Measurements from ENCODE around the gene KDM4C.

KDM4C gene

DNA sequence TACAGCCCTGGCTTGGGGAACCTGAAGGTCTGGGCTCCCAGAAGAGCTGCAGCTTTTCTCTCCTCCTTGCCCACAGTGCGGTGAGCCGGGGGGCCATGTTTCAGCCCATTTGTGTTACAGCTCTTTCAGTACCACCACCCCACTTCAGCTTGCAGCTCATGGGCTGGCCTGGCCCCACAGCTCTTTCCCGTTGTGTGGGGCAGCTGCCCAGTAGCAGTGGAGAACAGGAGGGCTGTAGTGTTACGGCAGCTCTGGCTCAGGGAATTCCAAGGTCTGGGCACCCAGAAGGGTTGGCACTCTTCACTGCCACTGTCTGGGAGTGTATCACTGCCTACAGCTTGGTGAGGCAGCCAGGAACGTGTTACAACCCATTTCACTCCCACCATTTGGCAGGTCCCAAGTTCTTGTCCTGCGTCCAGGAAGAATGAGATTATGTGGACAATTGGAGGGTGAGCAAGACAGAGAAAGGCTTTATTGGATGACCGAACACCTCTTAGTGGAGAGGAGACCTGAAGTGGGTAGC lies 390.5 kb downstream of the KDM4C start:
- no peak for DNase-seq

DNA sequence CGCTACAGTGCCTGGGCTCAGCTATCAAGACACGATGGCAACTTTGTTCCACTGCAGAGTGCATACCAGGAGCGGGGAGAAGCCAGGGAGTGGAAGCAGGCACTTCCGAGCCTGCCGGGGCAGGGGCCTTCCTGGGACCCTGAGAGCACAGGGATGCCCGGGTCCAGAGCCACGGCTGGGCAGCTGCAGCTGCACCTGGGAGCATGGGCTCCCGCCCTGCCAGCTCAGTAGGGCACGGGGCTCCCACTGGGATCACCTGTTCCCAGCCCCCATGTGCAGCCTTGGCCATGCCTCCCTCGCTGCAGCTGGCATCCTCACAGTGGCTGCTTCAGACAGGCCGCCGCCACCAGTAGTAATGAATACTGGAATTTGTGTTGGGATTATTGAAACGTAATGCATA lies 391.5 kb downstream of the KDM4C start:
- no peak for DNase-seq

DNA sequence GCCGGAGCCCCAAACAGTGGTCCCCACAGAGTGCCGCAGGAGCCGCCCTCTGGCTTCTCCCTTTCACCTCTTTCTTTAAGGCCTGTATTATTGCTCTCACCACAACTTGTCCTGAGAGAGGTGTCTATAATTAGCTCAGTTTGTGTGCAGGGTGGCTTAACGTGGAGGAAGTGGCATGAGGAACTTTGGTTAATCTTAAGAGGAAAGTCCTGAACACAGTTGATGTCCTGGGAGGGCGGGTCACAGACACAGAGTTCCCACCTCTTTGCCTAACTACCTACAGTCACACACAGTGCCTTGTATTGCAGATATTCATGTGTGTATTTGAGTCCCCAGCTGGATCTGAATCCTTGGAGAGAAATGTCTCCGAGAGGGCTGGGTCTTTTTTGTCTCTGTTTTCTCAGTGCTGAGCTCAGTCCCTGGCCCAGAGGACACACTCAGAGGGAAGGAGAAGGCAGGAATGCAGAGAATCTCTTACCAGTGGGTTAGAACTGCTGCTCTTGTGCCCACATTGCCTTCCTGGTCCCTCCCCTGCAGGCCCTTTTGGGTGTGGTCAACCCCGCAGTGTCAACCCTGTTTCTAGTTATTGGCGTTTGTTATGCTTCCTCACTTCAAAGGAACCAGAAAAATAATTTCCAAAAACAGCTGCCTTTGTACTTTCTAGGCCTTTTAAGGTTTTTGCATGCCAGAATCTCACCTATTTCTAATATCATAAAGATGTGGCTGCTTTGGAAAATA lies 392.5 kb downstream of the KDM4C start:
- DNase-seq: no peak

DNA sequence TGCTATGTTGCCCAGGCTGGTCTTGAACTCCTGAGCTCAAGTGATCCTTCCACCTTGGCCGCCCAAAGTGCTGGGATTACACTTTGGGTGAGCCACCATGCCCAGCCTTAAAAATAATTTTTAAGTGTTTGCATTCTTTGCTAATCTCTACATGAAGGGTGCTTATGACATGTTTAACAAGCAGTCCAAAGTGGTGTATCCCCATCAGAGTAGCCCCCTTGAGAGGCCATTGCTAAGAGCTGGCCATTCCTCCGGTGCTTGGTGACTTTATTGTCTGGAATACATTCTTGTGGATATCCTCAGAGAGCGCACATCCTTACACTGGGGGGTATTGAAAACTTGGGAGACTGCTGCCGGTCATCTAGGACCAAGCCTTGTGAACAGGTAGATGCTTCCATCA lies 395.4 kb downstream of the KDM4C start:
- DNase-seq: no peak

DNA sequence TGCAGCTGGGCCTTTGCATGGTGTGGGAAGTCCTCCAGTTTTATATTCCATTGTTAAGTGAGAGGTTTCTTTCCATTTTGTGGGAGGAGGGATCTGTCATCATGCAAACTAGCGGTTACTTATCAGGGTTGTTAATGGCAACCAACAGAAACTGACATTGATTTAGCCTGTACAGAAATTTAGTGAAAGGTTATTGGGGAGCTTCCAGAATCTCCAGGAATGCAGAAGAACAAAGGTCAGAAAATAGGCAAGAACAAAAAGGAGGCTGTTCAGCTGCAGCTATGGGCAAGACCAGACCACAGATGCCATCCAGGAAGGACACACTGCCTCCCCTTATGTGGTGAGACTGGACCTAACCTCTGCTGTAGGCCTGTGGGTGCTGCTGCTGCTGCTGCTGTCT lies 395.8 kb downstream of the KDM4C start:
- DNase-seq: no peak

DNA sequence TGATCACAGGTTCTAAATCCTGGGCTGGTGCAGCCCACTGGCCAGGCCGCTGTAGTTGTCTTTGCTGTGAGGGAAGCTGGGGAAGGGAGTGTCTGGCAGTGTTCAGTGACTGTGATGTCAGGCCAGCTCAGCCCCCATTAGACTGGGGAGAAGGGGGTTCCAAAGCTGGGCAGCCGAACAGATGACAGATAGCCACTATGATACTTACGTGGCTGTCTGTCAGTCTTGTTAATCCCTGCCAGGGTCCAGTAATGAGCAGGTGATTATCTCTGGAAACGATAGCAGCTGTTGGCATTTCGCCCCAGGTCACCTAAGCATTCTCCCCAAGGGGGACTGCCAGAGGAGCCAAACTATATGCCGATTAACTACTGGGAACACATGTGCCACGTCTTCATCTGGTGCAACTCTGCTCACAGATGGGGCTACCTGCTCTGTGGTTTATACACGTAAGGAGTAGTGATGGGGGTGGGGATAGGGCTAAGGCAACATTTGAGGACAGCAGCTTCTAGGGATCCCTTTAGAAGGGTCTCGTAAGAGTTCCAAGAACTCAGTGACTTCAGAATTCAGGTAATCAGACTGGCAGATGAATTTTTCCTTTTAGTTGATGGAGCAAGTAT lies 396.3 kb downstream of the KDM4C start:
- no peak for DNase-seq

DNA sequence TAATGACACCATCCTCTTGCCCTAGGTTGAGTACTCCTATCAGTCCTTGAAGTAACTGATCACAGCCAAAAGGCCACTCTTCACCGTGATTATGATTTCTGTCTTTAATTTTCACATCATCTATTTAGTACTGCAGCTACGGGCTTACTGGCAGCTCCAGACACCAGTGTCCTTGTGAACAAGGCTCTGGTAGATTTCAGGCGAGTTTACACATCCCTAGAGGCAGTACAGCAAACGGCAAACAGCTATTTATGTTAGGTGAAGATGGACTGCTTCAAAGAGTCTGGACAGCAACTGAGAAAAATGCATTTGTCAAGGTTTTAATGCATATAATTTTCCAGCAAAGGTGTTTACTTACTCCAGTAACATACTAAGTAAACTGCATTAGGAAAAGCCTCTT lies 396.9 kb downstream of the KDM4C start:
- DNase-seq: no peak

DNA sequence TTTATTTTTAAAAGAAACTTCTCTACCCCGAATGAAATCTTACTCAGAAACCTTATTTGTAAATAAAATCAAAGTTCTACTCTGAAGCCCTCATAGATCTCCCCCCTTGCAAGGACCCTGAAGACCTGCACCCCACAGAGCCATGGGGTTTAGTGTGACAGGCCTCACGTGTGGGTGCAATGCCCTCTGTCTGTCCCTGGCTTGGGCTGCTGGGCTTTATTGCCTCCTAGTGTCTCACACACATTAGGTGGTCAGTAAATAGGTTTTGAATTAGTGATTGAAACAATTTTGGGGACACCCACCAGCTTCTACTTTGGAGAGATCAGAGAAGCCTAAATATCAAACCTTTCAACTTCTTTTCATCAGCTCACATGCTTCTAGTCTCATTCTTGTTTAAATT lies 403.7 kb downstream of the KDM4C start:
- DNase-seq: no peak

DNA sequence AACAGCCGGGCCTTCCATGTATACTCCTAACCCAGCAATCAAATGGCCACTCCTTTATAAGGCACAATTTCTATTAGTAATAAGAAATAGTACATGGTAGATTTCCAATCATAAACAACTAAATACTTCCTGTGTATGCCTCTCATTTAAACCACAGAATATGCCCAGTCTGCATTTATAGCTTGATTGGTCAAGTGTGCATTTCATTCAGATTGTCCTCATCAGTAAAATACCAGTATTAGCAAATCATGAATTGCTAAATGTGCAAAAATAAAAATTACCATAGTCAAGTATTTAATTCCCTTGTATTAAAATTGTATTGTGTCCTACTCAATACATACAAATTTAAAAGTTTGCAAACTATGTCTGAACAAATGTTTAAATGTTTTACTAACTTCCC lies 406.2 kb downstream of the KDM4C start:
- DNase-seq: no peak

DNA sequence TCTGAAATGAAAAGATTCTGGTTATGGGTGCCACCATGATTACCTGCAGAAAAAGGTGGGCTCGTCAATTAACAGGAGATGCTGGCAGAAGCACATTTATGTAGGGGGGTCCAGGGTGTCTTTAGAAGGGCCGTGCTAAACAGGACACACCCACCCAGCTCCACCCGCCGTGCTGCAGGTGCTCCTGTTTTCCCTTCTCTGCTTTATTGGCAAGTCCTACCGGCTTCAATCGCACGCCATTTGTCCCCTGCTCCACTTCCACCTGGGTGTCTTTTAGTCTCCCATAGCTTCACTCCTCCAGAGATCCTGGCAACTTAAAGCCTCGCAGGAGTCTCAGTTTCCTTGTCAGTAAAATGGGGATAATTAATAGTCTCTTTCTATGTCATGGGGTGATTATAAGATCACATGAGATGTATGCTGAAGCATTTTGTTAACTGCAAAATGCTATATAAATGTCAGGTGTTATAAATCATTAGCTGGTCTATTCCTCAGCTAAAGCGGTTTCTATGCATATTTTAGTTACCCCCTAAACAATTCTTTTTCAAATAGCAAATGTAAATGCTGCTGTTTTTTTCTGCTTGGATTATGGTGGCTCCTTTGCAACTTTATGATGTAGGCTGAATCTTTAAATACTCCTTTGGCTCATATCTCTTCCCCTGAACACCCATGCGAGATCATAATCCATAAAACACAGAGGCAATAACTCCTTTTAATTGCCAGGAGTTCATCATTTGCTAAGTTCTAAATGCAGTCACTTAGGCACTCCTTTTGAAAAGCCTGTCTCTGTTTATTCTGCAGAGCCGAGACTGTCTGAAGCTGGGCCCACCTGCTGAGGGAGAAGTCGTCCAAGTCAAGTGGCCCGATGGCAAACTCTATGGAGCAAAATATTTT lies 406.9 kb downstream of the KDM4C start:
- no peak for DNase-seq

DNA sequence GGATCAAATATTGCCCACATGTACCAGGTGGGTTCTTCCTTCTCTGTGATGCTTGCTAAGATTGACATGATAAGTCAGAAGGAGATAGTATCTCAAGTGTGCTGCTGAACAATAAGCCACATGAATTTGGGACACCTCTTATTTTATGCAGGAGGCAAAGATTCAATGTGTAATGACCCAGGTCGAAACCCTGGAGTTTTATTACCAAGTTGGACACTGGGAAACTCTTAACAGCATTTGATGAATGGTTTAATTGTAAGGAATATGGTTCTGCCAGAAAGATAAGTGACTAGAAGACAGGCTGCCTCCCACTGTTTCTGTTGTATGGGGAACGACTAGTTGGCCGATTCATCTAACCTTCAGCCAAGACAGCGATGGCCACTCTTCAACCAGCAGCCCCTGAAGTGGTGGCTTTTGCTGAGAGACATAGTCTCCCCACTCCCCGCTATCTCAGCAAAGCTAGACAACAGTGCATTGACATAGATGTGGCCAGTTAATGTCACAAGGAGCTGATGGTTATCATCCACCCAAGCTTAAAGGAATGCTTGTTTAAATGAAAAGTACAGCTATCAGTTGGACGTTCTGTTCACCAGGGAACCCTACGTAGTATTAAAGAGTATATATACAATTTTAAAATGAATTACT lies 407.7 kb downstream of the KDM4C start:
- no peak for DNase-seq

DNA sequence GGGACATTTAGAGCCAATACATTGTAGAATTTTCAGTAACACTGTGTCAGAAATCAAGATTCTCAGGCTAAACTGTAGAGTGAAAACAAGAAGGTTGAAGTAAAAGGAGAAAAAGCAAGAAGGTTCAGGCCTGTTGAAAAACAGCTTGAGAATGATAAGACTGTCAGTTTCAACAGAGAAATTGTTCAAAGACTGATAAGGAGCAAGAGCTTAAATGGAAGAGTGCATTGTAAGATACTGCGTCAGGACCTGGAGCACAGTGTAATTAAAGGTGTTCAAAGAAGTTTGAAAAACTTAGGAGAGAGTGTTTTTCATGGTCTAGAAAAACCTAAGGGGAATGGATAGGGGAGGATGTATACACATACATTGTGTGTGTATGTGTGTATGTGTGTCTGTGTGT lies 408.3 kb downstream of the KDM4C start:
- no peak for DNase-seq

DNA sequence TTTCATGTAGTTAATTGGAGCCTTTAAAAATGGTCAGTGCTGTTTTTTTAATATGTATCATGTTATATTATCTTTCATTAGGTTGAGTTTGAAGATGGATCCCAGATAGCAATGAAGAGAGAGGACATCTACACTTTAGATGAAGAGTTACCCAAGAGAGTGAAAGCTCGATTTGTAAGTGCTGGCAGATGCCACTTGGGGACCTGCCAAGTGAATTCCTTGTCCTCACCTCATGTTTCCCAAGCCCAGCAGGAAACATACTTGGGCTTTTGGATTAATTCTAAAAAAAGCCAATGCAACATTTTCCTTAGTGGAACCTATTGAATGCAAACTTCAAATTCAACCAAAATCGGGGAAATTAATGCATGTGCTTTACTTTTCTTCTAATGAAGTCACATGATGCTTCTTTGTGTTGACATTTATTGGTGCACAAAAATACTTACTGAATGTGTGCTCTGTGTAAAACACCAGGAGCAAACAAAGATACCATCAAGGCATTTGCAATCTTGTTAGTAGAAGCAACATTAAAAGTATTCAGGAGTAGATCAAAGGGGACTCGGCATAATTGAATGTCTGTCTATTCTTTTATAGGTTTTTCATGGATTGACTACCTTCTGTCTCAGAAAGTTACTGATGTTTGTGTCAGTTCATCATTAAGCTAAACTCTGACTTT lies 412.1 kb downstream of the KDM4C start:
- no peak for DNase-seq

DNA sequence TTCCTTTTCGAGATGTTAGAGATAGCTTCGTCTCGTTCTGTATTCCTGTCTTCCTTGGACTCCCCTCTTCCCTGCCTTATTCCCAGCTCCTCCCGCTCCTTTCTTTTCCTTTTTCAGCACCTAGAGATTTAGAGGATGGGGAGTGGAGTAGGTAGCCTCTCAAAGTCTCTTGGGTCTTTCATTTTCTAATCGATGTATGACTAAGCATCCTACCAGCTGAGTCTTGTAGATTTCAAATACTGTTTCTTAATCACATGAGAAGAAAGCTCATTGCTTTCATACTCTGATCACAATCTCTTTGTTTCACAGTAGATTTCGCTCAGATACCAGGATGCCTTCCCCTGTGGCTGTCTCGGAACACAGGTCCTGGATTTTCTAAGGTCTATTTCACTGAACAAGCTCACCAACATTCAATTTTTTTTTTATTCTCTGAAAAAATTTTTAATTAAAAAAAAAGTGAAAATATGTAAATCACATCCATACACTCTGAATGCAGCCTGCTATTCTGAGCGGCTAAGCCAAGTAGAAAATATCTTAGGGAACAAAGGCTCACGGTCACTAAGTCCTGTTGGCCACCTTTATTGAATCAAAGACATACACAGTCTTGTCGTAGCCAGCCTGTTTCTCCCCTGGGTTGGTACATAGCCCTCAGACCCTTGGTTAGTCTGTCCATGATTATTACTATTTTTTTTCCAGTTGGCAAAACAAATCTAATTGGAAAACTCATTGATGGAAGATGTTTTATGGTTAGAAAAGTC lies 413.8 kb downstream of the KDM4C start:
- no peak for DNase-seq

DNA sequence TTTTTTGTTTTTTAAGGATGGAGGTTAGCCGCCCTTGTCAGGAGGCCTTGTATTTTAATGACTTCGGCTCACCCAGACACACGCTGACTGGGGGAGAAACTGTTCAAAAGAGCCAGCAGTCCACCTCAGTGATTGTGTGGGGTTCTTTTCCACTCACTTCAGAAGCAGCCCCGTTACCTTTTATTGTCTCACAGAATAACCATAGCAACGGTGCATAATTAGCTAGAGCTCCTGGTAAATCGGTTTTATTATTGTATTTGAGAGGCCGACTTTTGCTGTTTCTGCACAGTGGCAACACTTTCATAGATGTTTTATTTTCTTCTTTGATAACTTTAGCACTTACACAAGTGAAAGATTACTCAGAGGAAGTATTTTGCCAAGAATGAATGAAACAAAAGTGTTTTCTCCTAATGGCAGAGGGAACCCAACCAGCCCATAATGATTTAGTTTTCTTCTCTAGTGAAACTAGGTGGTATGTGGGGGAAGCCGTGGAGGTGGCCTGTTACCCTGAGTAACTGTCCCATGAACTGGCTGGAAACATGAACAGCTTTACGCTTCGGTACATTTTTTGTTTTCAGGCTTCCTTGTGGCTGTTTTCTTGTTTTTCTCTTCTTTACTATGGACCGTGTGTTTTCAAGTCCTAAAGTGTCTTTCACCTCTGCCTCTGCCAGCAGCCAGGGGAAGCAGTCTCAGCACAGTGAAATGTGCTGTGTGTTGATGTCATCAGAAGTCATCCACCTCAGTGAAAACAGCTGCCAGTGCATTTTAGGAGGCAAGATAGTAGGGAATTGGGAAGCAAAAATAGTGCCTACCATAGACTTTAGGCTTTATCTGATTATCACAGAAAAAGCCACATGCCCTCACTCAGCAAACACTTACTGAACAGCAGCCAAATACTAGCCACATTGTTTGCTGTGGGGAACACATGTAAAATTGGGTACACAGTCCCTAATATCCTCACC lies 414.7 kb downstream of the KDM4C start:
- no peak for DNase-seq

DNA sequence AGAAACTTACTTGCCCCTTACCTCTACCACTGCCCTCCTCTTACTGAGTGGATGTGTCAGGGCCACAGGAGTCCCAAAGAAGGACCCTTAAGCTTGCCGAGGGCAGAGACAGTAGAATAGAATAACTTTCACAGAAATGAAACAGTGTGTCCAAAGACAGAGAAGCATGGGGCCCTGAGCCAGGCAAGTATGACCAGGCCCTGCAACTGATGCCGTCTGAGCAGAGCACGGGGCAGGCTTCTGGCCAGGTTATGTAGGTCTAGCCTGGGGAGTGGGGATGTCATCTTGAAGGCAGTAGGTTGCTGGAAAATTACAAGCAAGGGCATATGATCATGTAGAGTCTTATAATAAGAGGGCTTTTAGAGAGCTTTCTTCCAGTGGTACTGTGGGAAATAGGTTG lies 415.4 kb downstream of the KDM4C start:
- no peak for DNase-seq

DNA sequence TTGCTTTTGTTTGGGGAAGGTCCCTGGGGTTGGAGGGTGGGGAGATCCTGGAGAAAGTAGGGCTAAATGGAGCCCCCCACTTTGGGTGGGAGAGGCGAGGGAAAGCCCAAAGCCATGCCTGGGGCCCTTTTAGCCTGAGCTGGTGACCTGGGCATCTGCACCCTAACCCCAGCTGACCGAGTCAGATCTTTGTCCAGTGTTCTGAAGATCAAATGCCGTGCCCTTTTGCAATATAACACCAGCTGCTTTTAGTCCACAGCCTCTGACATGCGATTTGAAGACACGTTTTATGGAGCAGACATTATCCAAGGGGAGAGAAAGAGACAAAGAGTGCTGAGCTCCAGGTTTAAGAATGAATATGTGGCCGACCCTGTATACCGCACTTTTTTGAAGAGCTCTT lies 416.5 kb downstream of the KDM4C start:
- DNase-seq: no peak

DNA sequence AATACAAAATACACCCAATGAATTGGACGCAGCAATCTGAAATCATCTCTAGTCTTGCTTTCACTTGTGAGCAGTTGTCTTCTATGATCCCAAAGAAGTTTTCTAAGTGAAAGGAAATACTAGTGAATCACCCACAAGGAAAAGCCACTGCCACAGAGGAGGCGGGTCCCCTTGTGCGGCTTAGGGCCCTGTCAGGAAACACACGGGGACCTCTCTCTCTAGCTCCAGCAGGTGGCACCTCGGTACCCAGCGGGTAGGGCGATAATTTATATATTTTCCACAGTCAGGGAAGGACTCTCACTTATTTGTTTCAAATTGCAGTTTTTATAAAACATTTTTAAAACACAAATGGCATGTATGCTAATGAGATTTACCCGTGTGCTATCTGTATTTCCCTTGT lies 417.1 kb downstream of the KDM4C start:
- DNase-seq: no peak

DNA sequence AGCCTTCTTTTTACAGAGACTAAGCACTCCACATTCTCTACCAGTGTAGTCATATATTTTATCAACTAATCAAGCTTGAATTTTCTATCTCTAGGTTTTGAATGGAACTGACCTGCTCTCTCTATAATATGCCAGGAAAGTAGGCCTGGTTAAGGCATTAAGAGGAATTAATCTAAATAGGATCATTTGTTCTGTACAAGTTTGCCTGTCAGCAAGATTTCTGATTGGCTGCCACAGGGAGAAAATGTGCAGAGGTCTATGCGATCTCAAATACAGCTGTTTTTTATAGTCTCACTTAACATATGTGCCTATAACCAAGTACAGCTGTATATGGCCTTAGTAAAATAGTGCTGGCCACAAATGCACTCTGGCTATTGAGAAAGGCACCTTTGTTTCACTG lies 418.8 kb downstream of the KDM4C start:
- DNase-seq: no peak

DNA sequence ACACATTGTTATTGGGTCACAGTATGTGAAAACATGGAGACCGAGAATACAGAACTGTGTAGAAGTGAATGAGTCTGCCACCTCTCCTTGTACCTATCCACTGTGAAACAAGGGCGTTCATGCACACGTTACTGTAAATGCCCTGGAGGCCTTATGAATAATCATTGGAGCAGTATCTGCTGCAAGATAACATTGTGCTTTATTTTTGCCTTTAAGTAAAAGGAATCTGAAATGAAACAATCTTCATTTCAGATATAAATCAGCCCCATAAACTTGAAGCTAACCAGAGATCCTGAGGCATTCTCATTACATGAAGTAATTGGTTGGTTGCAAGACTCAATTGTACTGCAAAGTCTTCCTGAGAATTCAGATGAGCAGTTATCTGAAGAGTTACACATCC lies 419.6 kb downstream of the KDM4C start:
- DNase-seq: no peak

DNA sequence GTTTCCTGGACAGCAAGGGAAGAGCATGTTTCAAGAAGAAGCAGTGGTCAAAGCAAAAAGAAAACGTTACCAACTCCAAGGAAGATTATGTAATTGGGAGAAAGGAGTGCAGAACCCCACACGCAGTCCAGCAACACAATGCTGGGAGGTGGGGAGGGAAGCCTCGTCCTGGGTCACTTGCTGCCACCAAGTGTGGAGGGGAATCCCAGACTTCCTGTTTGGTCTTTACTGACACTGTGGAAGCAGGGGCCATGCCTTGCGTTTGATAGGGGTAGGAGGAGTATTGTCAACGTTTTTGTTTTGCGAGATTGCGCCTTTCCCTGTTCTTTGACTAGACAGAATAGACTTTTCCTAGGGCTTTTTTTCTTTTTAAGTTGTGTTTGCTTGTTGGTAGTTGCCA lies 421.0 kb downstream of the KDM4C start:
- DNase-seq: no peak

All from stimulated activated CD4-positive, alpha-beta T cell treated with anti-CD3 and anti-CD28 coated beads, Interleukin-2, amount 100 ng/mL, for 24 hours (primary cell).